GM23248 (cell line): ENCODE results near the gene PPP4R3A.

Experiments used
- EZH2 ChIP-seq: fragments of 200-600 bp; sonication (generic); IDR thresholded peaks from 2 replicates; pipeline ENCODE4 v1.6.1; 2018; ENCODE audit warnings: antibody characterized with exemption, mild to moderate bottlenecking; ENCODE audit not compliant: insufficient read depth, poor library complexity, severe bottlenecking
- EZH2phosphoT487 ChIP-seq: fragments of 200-600 bp; sonication (generic); IDR thresholded peaks from 2 replicates; pipeline ENCODE4 v1.6.1; 2018; ENCODE audit warnings: antibody characterized with exemption, moderate library complexity, mild to moderate bottlenecking, low read depth; ENCODE audit not compliant: insufficient read depth

DNA sequence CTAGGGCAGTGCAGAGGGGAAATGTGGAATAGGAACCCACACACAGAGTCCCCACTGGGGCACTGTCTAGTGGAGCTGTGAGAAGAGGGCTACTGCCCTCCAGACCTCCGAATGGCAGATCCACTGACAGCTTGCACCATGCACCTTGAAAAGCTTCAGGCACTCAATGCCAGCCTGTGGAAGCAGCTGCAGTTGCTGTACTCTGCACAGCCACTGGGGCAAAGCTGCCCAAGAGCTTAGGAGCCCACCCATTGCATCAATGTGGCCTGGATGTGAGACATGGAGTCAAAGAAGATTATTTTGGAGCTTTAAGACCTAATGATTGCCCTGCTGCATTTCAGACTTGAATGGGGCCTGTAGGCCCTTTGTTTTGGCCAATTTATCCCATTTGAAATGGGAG is 70.8 kb downstream of the PPP4R3A start:
- TF ChIP-seq EZH2 (no peak), EZH2phosphoT487 (no peak)
